GM19240 (cell line): ENCODE results near the gene PYROXD2.
"Not testable (repeated sequence)": the region's sequence is repeated elsewhere in the genome, so short reads cannot be mapped to it uniquely, and the experiment has no call there.

Experiments used
- DNase-seq: peaks from one replicate; pipeline ENCODE4 v3.0.0; 2011; ENCODE audit warnings: low spot score; ENCODE audit not compliant: insufficient read length

Gene PYROXD2

DNA sequence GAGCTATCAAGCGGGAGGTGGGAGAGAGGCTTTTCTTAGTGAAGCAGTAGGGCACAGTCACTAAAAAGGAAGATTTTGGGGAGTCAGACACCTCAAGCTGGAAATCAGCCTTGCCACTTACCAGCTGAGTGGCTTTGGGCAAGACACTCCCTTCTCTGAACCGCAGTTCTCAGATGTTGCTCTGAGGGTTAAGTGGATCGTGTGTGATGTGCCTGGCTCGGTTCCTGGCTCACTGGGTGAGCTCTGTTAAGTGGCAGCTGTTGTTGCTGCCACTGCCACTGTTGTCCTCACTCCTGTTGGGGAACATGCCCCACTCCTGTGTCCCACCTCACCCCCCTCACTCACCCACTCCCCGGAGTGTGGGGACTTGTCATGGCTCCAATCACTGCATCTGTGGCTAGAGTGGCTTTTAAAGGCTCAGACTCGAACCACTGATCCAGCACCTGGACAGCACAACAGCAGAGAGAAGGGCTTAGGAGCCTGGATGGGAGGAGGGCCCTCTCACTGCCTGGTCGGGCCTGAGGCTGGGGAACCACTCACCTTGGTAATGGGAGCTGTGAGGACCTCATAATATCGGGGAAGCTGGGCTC lies 20.0 kb downstream of the PYROXD2 start:
- no peak for DNase-seq

DNA sequence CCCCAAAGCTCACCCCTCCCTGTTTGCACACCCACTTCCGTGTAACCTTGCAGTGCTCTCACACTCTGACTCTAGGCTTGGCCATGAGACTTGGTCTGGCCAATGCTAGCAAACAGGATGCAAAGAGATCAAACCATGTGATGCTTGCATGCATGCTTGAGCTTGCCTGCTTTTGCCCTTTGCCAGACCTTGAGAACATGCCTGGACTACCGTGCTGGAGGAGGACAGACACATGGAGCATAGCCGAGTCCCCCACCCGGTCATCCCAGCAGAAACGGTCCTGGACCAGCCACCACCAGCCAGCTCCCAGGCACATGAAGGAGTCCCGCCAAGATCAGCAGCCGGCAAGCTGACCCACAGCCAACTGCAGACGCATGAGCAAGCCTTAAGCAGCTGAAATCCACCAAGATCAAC lies 23.4 kb downstream of the PYROXD2 start:
- no peak for DNase-seq

GRCh38 chr10:98391065-98391464 lies 23.9 kb downstream of the PYROXD2 start:
- DNase-seq, result no peak

DNA sequence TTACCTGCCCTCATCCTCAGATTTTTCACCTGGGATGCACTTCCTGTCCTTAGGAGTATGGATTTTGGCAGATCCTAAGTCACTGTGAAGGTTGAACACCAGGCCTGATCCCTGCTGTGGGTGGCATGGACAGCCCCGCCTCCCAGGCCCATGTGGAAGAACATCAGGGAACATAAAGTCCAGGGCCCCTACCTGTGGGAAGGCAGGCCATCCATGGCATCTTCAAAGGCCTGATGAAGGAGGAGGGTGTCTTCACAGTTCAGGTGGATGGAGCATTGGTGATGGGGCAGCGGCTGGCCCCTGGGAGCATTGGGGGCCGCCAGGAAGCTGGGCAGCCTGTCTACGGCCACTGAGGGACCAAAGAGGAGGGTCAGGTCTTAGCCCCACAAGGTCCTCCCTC lies 24.6 kb downstream of the PYROXD2 start:
- DNase-seq, result no peak

- no peak for DNase-seq
These were observed 25.6 kb downstream of the PYROXD2 start for GRCh38 chr10:98389398-98389797.

DNA sequence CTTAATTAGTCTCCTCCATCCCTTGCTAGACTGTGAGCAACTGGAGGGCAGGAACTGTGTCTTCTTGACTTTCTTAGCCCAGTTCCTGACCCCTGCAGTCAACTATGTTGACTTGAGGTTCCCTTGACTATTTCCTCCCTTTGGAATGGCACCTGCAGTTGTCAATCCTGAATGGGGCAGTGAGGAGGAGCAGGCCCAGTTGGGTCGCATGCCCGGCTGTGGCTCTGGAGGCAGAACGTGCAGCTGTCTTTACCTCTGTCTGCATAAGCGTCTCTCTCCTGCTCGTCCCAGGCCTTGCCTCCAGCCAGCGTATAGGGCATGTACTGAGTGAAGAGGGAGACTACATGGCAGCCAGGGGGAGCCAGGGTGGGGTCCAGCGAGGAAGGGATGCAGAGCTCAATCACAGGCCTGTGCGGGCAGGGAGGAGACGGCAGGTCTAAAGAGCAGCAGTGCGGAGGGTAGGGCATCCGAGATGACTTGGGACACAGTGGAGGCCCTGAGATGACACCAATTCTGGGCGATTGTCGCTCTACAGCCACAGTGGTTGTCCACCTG lies 26.8 kb downstream of the PYROXD2 start:
- DNase-seq, result no peak

DNA sequence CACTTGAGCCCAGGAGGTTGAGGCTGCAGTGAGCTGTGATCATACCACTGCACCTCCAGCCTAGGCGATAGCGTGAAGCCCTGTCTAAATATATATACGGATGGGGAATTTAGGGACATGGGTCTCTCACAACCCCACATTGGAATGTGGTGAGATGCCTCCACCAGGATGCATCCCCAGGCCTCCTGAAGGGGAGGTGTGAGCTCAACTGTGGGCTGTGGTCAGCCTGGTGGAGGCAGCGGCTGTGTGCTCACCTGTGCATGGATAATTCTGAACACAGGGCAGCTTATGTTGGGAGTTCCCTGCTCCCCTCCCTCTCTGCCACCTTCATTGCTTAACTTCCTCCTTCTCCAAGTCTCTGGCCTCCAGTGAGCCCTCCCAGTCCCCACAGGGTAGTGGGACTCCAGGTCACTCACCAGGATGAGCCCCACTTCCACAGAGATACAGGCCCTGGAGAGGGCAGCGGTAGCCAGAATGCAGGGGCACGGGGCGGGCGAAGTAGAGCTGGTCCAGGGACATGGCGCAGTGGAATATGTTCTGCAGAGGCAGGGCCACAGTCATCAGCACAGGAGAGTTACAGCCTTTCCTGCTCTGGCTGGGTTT lies 30.4 kb downstream of the PYROXD2 start:
- DNase-seq, result no peak

- no peak for DNase-seq
These were observed 31.1 kb downstream of the PYROXD2 start for GRCh38 chr10:98383869-98384268.

- DNase-seq, result not testable (repeated sequence)
These were observed 31.8 kb downstream of the PYROXD2 start for GRCh38 chr10:98383134-98383667.

GRCh38 chr10:98382691-98383101 lies 32.3 kb downstream of the PYROXD2 start:
- DNase-seq, result no peak

GRCh38 chr10:98380493-98381339 lies 34.3 kb downstream of the PYROXD2 start:
- DNase-seq, result no peak

DNA sequence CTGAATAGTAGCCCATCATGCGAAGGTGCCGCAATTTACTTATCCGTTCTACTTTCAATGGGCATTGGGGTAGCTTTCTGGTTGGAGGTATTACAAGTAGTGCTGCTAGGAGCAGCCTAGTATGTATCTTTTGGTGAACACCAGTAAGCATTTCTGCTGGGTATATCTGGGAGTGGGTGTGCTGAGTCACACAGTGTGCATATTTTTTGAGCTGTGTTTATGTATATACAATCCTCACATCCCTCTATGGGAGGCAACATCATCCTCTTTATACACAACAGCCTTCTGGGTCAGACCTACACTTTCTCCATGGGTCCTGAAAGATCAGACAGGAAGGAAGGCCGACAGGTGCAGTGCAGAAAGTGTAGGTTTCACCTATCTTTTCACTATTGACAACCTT lies 36.3 kb downstream of the PYROXD2 start:
- DNase-seq, result no peak

DNA sequence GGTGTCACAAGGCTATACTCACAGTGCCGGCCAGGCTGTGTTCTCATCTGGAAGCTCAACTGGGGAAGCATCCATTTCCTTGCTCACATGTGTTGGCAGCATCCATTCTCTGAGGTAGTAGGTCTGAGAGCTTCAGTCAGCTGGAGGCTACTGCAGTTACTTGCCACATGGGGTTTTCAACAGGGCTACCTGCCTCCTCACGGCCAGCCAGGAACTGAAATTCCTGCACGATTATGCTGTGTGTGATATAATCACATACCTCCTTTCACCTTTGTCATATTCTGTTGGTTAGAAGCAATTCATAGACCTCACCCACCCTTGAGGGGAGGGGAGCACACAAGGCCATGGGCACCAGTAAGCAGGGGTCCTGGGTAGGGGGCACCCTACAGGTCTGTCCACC lies 37.4 kb downstream of the PYROXD2 start:
- no peak for DNase-seq

DNA sequence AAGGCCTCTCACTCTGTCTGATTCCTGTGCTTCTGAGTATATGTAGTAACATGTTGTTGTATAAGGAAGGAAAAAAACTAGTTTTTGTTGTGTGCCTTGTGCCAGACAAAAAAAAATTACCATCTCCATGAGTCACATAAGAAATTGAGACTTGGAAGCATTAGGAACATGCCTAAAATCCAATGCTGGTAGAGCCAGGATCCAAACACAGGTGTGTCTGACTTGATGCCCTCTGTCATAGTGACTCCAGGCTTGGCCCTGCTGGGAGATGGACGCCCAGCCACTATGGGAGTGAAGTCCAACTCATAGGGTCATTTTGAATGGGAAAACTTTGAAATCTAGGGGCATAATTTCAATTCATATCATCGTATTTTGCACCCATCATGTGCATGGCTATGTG lies 38.0 kb downstream of the PYROXD2 start:
- DNase-seq, result no peak

GRCh38 chr10:98376485-98376884 lies 38.5 kb downstream of the PYROXD2 start:
- no peak for DNase-seq

DNA sequence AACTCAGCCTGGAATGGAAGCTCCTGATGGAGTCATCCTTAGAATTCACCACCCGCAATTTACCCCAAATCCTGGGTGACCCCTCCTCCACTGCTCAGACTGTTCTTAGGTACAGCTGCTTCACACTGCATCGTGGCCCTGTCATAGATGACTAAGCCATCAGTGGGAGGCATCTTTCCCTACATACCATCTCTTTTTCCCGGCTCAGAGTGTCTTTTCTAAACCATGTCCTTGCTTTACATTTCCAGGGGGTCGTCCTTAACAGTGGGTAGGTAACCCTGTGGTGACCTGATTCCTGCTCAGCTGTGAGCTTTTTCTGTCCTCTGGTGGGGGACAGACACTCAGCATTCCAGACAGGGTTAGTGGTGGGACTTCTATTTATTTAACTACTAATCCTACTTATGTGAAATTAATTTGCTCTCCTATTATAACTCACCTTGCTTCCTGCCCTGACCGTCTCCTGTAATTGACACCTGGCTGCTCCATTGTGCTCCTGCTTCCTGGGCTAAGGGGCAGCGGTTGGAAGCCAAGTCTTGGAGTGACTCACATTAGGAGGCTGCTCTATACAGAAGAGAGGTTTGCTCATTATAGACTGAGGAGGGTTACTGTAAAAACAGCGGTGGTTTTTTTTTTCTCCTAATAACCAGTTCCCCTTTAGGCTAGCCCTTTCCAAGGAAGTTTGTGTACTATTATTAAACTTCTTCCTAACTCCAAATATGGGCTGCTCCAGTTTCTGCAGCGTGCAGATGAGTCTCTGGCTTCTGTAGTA lies 40.6 kb downstream of the PYROXD2 start:
- no peak for DNase-seq

DNA sequence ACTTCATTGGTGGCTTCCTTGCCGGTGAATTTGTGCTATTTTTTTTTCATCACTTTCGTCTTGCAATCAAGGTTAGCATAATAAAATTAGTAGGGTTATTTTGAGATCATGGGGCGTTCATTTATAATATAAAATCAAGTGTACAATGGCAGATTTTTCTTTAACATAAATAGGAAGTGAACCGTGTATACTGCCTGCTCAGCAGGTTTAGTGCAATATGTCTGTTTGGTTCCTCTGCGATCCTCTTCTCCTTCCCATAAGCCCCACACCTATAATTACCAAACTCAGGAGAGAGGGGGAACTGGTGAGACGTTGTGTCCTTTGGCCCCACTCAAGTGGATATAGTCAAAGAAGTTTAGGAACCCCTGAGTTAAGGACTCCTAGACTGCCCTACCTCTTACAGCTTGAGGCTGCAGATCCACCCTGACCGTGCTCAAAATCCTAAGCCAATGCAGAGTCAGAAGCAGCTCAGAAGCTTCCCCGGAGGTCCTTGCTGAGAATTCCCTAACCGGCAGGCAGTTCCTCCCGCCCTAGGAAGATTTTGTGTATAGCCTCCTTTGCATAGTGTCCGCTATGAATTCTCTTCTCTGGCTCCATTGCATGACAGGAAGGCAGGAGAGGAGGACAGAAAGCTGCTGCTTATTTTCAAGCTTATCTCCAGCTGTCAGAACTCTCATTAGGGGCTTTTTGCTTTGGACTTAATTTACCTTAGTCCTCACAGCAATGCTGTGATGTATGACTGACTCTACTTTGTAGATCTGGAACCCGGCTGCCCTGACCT lies 41.5 kb downstream of the PYROXD2 start:
- DNase-seq, result no peak

GRCh38 chr10:98370831-98371820 lies 43.9 kb downstream of the PYROXD2 start:
- DNase-seq, result no peak

- DNase-seq, result no peak
These were observed 45.2 kb downstream of the PYROXD2 start for GRCh38 chr10:98369801-98370200.
